ENCODE measurements around the gene GLCCI1.

Gene GLCCI1

DNA sequence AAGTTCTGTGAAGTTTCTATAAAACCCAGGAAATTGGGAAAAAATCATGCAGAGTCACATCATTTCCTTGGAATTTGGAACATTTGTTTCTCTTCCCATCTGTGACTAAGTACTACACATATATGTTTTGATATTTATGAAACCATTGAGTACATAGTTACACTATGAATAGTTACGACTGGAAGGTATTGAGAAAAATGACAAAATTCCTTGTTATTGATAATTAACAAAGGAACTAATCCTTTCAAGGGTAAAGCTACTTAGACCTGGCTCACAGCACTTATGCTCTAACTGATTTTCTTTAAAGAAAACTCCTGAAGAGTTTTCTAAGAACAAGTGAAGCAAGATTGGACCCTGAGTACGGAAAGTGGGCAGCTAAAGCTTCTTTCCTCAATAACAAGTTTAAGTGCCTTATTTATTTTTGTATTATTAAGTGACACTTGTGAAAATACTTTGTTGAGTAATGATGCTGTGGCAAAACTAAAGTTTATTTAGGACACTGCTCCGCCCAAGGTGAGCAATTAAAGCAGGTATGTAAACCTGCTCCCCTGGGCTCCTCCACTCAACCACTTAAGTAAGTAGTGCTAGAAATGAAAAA, 12.0 kb upstream of the GLCCI1 start:
- TF ChIP-seq, protein P1, sequence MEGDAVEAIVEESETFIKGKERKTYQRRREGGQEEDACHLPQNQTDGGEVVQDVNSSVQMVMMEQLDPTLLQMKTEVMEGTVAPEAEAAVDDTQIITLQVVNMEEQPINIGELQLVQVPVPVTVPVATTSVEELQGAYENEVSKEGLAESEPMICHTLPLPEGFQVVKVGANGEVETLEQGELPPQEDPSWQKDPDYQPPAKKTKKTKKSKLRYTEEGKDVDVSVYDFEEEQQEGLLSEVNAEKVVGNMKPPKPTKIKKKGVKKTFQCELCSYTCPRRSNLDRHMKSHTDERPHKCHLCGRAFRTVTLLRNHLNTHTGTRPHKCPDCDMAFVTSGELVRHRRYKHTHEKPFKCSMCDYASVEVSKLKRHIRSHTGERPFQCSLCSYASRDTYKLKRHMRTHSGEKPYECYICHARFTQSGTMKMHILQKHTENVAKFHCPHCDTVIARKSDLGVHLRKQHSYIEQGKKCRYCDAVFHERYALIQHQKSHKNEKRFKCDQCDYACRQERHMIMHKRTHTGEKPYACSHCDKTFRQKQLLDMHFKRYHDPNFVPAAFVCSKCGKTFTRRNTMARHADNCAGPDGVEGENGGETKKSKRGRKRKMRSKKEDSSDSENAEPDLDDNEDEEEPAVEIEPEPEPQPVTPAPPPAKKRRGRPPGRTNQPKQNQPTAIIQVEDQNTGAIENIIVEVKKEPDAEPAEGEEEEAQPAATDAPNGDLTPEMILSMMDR (IDR thresholded peaks at IDR 0.05; ENCODE audit: insufficient read depth, low read length, missing control alignments) = no peak
- CTCF ChIA-PET = interaction anchor here (3.9 kb wide), 1 partner anchor 10 kb away, joined by 23 read pairs; the partner anchor contains the start of gene GLCCI1
- POLR2A ChIA-PET = no interaction called here
- no peak overlapping the region for H3K4me3 ChIP-seq (ENCODE audit: low read depth, low read length)
- peak; percentile 26 for DNase-seq (ENCODE audit: low read depth, low spot score)

DNA sequence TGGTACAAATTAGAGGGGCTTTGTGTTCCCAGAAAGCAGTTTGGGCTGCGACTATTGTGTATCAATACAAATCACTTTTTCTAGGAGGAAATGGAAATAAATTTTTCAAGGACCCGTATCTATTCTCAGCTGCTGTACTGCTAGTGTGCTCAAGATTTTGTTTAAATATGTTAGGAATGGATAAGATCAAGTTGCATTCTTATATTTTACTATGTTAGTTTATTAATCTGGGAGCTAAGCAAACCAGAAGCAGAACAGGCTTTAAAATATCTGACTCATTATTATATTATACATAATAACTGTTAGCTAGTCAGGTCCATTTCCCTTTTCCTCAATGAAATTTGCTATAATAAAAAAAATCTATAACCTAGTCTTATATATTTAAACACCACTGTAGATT, 11.1 kb upstream of the GLCCI1 start:
- CTCF ChIA-PET = interaction anchor here (3.9 kb wide), 1 partner anchor 10 kb away, joined by 23 read pairs; the partner anchor contains the start of gene GLCCI1
- TF ChIP-seq, protein P1 (IDR thresholded peaks at IDR 0.05; ENCODE audit: insufficient read depth, low read length, missing control alignments) = no peak
- POLR2A ChIA-PET = interaction anchor here (0.7 kb wide), 1 partner anchor 13 kb away, joined by 3 read pairs; no protein-coding TSS in a partner anchor
- DNase-seq (ENCODE audit: low read depth, low spot score) = no peak
- H3K4me3 ChIP-seq (ENCODE audit: low read depth, low read length) = no peak overlapping the region

DNA sequence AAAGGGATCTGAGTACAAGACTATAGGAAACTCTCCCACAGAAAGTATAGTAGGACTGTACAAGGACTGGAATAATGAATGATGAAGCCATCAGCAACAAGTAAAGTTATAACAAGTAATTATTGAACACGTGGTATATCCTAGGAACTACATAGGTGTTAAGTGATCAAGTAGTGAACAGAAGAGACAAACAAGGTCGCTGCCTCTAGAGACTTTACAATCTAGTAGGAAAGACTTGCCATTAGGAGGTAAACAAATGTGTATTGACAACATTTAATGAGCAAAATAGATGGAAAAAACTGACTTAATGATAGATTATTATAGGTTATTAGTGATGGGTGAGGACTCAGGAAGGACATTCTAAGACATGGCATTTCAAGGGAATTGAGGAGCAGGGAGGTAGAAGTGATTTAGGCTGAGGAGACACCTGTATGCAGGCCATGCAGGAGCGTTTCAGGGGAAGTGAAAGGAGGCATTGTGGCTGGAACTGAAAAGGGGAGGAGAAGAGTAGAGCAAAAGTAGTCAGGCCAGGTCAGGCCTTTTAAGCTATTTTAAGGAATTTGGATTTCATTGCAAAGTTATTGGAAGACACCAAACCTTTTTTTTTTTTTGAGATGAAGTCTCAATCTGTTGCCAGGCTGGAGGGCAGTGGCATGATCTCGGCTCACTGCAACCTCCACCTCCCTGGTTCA, 8.5 kb upstream of the GLCCI1 start:
- ChIA-PET POLR2A (no interaction called here), CTCF (no interaction called here)
- TF ChIP-seq, protein P1 (IDR thresholded peaks at IDR 0.05; ENCODE audit: insufficient read depth, low read length, missing control alignments) = no peak
- DNase-seq (ENCODE audit: low read depth, low spot score) = no peak
- no peak overlapping the region for H3K4me3 ChIP-seq (ENCODE audit: low read depth, low read length)

DNA sequence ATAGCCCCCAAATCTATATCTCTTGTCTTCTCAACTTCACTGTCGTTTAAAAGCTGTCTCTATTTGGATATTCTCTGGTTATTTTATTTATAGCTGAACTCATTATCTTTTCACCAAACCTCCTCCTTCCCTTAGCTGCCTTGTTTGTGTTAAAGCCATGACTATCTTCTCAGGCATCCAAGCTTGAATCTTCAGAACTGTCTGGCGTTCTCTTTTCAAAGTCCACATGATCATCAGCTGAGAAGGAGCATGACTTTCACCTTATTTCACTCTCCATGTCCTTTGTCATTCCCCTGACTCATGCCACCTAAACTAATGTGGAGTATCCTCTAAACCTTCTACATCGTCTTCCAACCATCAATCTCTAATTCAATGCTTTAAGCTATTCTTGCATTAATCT, 5.7 kb upstream of the GLCCI1 start:
- no peak overlapping the region for H3K4me3 ChIP-seq (ENCODE audit: low read depth, low read length)
- TF ChIP-seq, protein P1 (IDR thresholded peaks at IDR 0.05; ENCODE audit: insufficient read depth, low read length, missing control alignments) = no peak
- DNase-seq (ENCODE audit: low read depth, low spot score) = peak; percentile 50
- CTCF ChIA-PET = interaction anchor here (1.0 to 1.1 kb wide), 2 partner anchors 9 to 282 kb away, joined by 4 read pairs; no protein-coding TSS in a partner anchor
- POLR2A ChIA-PET = no interaction called here

DNA sequence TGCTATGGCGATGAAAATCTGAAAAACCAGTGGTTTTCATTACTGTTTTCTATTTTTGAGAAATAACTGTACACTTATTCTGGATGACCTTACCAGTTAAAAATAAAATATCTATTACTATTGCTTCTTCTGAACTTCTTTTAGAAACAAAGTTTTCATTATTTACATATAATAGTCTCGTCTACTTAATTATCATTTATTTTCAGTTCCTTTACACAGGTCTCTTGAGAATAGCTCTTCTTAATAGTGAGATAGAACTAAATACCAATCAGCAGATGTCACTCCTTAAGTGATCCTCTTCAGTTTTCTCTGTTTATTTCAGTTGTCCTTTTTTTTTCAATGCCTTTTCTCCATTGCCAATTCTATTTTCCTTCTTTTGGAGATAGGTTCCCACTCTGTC, 4.3 kb upstream of the GLCCI1 start:
- TF ChIP-seq, protein P1 (IDR thresholded peaks at IDR 0.05; ENCODE audit: insufficient read depth, low read length, missing control alignments) = no peak
- CTCF ChIA-PET = no interaction called here
- no peak overlapping the region for H3K4me3 ChIP-seq (ENCODE audit: low read depth, low read length)
- DNase-seq (ENCODE audit: low read depth, low spot score) = no peak
- POLR2A ChIA-PET = no interaction called here

DNA sequence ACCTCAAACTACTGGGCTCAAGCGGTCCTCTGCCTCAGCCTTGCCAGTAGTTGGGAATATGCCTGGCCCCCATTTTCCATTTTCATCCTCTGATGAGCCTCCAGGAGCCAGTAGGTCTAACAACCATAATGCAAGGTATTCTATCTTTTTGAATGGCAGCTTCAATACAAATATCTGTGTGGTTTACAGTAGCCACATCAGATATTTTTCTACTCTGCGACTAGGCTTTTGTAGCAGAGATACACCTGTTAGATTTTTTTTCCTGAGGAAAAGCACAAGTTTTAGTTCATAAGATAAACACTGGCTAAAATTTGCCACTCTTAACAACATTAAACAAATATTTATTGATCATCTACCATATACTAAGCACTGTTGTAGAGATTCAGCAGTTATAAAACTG, 3.9 kb upstream of the GLCCI1 start:
- CTCF ChIA-PET = interaction anchor here (4.6 kb wide), 1 partner anchor 8 kb away, joined by 23 read pairs; no protein-coding TSS in a partner anchor
- no peak overlapping the region for H3K4me3 ChIP-seq (ENCODE audit: low read depth, low read length)
- no peak for DNase-seq (ENCODE audit: low read depth, low spot score)
- TF ChIP-seq, protein P1 (IDR thresholded peaks at IDR 0.05; ENCODE audit: insufficient read depth, low read length, missing control alignments) = no peak
- POLR2A ChIA-PET = no interaction called here
